Hindlimb muscle (tissue), 1 donor: ENCODE data around the gene PSMC2. TPM values are rescaled to one million over a fixed set of nuclear protein-coding genes. Genes with fewer than 3 reads are reported as not detected.

ENCODE experiments used
- polyA plus RNA-seq: library from polyadenylated mRNA; unstranded; fragments of 120-200 nt; gene quantifications from one replicate; pipeline ENCODE4 v1.2.1, GENCODE V29; 2013; ENCODE audit not compliant: insufficient read length

The PSMC2 gene
- polyA plus RNA-seq, 1 donor, result 90.3 TPM

Other genes starting within 250 kb of the PSMC2 start
- gene NAPEPLD, start 198.5 kb upstream of the PSMC2 start, polyA plus RNA-seq, result 14.5 TPM
- gene PMPCB, start 50.2 kb upstream of the PSMC2 start, polyA plus RNA-seq, result 54.3 TPM
- gene DNAJC2, start 2.9 kb upstream of the PSMC2 start, polyA plus RNA-seq, result 32.4 TPM
- gene SLC26A5, start 98.6 kb downstream of the PSMC2 start, polyA plus RNA-seq, result 0.14 TPM